Hepatocyte (in vitro differentiated cells): ENCODE measurements around the gene TRAPPC12. TPM values are rescaled to one million over a fixed set of nuclear protein-coding genes. Genes with fewer than 3 reads are reported as not detected.

Experiments used
- DNase-seq: peaks from one replicate; pipeline ENCODE4 v3.0.0-alpha.2; 2016; ENCODE audit warnings: low spot score
- H2AFZ ChIP-seq: fragments of 200-600 bp; sonication (generic); 2 replicates; pipeline ENCODE4 v1.6.0; 2016; ENCODE audit warnings: antibody characterized with exemption, mild to moderate bottlenecking
- H3K27ac ChIP-seq: fragments of 200-600 bp; sonication (generic); 2 replicates; pipeline ENCODE4 v1.5.1; 2016; ENCODE audit warnings: mild to moderate bottlenecking
- H3K27me3 ChIP-seq: fragments of 200-600 bp; sonication (generic); 2 replicates; pipeline ENCODE4 v1.6.1; 2016
- H3K36me3 ChIP-seq: fragments of 200-600 bp; sonication (generic); replicated peaks from 2 replicates; pipeline ENCODE4 v1.5.1; 2016; ENCODE audit warnings: low read depth; ENCODE audit not compliant: insufficient read depth
- H3K4me1 ChIP-seq: fragments of 200-600 bp; sonication (generic); 2 replicates; pipeline ENCODE4 v1.5.1; 2016; ENCODE audit warnings: mild to moderate bottlenecking, moderate library complexity; ENCODE audit not compliant: insufficient read depth
- H3K4me2 ChIP-seq: fragments of 200-600 bp; sonication (generic); 2 replicates; pipeline ENCODE4 v1.6.0; 2016
- H3K4me3 ChIP-seq: fragments of 200-600 bp; sonication (generic); 2 replicates; pipeline ENCODE4 v1.5.1; 2016; ENCODE audit warnings: mild to moderate bottlenecking
- H3K79me2 ChIP-seq: fragments of 200-600 bp; sonication (generic); 2 replicates; pipeline ENCODE4 v1.6.0; 2017; ENCODE audit warnings: mild to moderate bottlenecking
- H3K9me2 ChIP-seq: fragments of 200-600 bp; sonication (generic); replicated peaks from 2 replicates; pipeline ENCODE4 v1.6.0; 2017; ENCODE audit warnings: mild to moderate bottlenecking; ENCODE audit not compliant: insufficient read depth
- H3K9me3 ChIP-seq: fragments of 200-600 bp; sonication (generic); 2 replicates; pipeline ENCODE4 v1.5.1; 2016; ENCODE audit warnings: low read depth, mild to moderate bottlenecking
- H4K20me1 ChIP-seq: fragments of 200-600 bp; sonication (generic); 2 replicates; pipeline ENCODE4 v1.6.0; 2016; ENCODE audit warnings: mild to moderate bottlenecking; ENCODE audit not compliant: insufficient read depth, poor library complexity, severe bottlenecking
- EZH2 ChIP-seq: fragments of 200-600 bp; sonication (generic); IDR thresholded peaks from 2 replicates; pipeline ENCODE4 v1.6.1; 2016; ENCODE audit warnings: antibody characterized with exemption, mild to moderate bottlenecking, borderline replicate concordance
- EZH2phosphoT487 ChIP-seq: fragments of 200-600 bp; sonication (generic); IDR thresholded peaks from one replicate; pipeline ENCODE4 v1.6.1; 2018; ENCODE audit warnings: antibody characterized with exemption, mild to moderate bottlenecking, low read depth, moderate library complexity; ENCODE audit not compliant: unreplicated experiment, severe bottlenecking
- WGBS: methylation state at CpG from one replicate; pipeline ENCODE4 v1.1.6; 2016; ENCODE audit warnings: low lambda C conversion rate; ENCODE audit errors: missing lambda C conversion rate; 5-methylcytosine and 5-hydroxymethylcytosine counted together
- polyA plus RNA-seq: library from polyadenylated mRNA; unstranded; fragments of >200 nt; fragmentation: Nextera tagmentation; extraction: Ambion mirVana; gene quantifications from 2 replicates; pipeline ENCODE4 v1.2.1, GENCODE V29; 2016
- total RNA-seq: library from RNA; depleted of rRNA; stranded (reverse); fragments of >200 nt; gene quantifications from 2 replicates; pipeline ENCODE4 v1.2.3, GENCODE V29; 2014
- TF ChIP-seq, protein P1 (sequence below): fragments of 200-600 bp; sonication (generic); IDR thresholded peaks from 2 replicates; pipeline ENCODE4 v1.5.1; 2016; ENCODE audit warnings: antibody characterized with exemption, mild to moderate bottlenecking; ENCODE audit not compliant: poor library complexity

TRAPPC12 gene
- total and polyA plus RNA-seq, 2 experiments from 2014 or later: 49.3 to 61.2 TPM

DNA sequence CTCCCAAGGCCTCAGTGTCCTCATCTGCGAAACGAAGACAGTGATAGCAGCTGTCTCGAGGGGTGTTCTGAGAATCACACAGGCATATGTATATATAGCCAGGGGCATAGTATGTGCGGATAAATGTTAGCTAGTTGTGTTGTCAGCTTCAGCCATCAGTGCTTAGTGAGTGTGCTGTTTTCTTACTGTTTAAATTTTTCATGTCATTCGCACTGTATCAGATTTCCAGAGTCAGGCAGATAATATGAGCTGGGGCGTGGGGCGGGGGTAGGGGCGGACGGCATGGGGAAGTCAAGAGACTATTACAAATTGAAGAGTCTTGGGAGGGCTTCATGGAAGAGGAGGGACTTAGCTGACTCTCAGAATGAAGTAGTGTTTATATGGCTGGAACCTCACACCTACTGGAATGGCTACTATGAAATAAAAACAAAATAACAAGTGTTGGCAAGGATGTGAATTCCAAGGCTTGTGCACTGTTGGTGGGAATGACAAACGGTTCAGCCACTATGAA is 7.0 kb downstream of the TRAPPC12 start:
- Histone ChIP-seq H3K4me2 (no peak overlapping the region), H2AFZ (no peak overlapping the region), H3K9me3 (no peaks in the 10 kb centered on the region), H3K4me3 (no peak overlapping the region), H3K27ac (peak overlapping the region; percentile 55), H4K20me1 (no peaks in the 10 kb centered on the region), H3K79me2 (peaks cover 63% of the 10 kb centered on the region), H3K36me3 (peaks cover 4% of the 10 kb centered on the region), H3K9me2 (no peaks in the 10 kb centered on the region), H3K4me1 (no peaks in the 10 kb centered on the region), H3K27me3 (no peaks in the 10 kb centered on the region)
- TF ChIP-seq, protein P1, sequence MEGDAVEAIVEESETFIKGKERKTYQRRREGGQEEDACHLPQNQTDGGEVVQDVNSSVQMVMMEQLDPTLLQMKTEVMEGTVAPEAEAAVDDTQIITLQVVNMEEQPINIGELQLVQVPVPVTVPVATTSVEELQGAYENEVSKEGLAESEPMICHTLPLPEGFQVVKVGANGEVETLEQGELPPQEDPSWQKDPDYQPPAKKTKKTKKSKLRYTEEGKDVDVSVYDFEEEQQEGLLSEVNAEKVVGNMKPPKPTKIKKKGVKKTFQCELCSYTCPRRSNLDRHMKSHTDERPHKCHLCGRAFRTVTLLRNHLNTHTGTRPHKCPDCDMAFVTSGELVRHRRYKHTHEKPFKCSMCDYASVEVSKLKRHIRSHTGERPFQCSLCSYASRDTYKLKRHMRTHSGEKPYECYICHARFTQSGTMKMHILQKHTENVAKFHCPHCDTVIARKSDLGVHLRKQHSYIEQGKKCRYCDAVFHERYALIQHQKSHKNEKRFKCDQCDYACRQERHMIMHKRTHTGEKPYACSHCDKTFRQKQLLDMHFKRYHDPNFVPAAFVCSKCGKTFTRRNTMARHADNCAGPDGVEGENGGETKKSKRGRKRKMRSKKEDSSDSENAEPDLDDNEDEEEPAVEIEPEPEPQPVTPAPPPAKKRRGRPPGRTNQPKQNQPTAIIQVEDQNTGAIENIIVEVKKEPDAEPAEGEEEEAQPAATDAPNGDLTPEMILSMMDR: no peak
- TF ChIP-seq EZH2 (no peak), EZH2phosphoT487 (no peak)
- 72% methylated on average over 10 of the region's 10 CpGs for WGBS
- no peak for DNase-seq

DNA sequence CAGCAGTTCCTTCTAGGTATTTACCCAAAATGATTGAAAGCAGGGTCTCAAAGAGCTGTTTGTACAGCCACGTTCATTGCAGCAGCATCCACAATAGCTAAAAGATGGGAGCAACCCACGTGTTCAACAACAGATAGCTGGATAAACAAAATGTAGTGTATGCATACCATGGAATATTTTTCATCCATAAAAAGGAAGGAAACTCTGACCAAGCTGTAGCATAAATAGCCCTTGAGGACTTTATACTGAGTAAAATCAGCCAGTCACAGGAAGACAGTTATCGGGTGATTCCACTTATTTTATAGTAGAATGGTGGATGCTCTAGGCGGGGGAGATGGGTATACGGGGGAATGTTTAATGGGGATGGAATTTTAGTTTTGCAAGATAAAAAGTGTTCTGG is 7.5 kb downstream of the TRAPPC12 start:
- TF ChIP-seq, protein P1: no peak
- TF ChIP-seq EZH2phosphoT487: no peak
- no peak for TF ChIP-seq EZH2
- Histone ChIP-seq H3K79me2 (peaks cover 58% of the 10 kb centered on the region), H3K36me3 (peaks cover 4% of the 10 kb centered on the region), H3K4me3 (no peak overlapping the region), H3K9me3 (no peaks in the 10 kb centered on the region), H3K9me2 (no peaks in the 10 kb centered on the region), H4K20me1 (no peaks in the 10 kb centered on the region), H2AFZ (no peak overlapping the region), H3K27me3 (no peaks in the 10 kb centered on the region), H3K4me2 (no peak overlapping the region), H3K4me1 (no peaks in the 10 kb centered on the region), H3K27ac (peak overlapping the region; percentile 55)
- WGBS: 83% methylated on average over 5 of the region's 5 CpGs
- DNase-seq: no peak

DNA sequence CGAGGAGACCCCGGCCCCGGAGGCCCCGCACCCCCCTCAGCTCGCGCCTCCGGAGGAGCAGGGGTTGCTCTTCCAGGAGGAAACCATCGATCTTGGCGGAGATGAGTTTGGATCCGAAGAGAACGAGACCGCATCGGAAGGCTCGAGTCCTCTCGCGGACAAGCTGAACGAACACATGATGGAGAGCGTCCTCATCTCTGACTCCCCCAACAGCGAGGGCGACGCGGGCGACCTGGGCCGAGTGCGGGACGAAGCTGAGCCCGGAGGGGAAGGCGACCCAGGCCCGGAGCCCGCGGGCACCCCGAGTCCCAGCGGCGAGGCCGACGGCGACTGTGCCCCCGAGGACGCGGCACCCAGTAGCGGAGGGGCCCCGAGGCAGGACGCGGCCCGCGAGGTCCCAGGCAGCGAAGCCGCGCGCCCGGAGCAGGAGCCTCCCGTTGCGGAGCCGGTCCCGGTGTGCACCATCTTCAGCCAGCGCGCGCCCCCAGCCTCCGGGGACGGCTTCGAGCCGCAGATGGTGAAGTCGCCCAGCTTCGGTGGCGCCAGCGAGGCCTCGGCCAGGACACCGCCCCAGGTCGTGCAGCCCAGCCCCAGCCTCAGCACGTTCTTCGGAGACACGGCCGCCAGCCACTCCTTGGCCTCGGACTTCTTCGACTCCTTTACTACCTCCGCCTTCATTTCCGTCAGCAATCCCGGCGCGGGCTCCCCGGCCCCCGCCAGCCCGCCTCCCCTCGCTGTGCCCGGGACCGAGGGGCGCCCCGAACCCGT is 8.3 kb downstream of the TRAPPC12 start:
- H3K4me1 ChIP-seq: no peaks in the 10 kb centered on the region
- H3K4me3 ChIP-seq: no peak overlapping the region
- H2AFZ ChIP-seq: no peak overlapping the region
- H3K36me3 ChIP-seq: peaks cover 4% of the 10 kb centered on the region
- WGBS: over 99% methylated on average over 55 of the region's 89 CpGs
- no peaks in the 10 kb centered on the region for H3K27me3 ChIP-seq
- no peaks in the 10 kb centered on the region for H4K20me1 ChIP-seq
- TF ChIP-seq EZH2phosphoT487 (no peak), EZH2 (no peak)
- TF ChIP-seq, protein P1: no peak
- H3K9me2 ChIP-seq: no peaks in the 10 kb centered on the region
- H3K4me2 ChIP-seq: no peak overlapping the region
- no peaks in the 10 kb centered on the region for H3K9me3 ChIP-seq
- peaks cover 51% of the 10 kb centered on the region for H3K79me2 ChIP-seq
- no peak for DNase-seq
- no peak overlapping the region for H3K27ac ChIP-seq
